C4-2B (cell line): Measurements from ENCODE around the gene CCDC170.

ENCODE experiments used
- H3K27ac ChIP-seq: fragments of 450-650 bp; 2 replicates; pipeline ENCODE4 v1.5.1; 2017
- CTCF ChIP-seq: fragments of 450-650 bp; conservative IDR thresholded peaks from 2 replicates; pipeline ENCODE4 v1.5.1; 2017; ENCODE audit warnings: mild to moderate bottlenecking
- ZFX ChIP-seq: fragments of 450-650 bp; IDR thresholded peaks from 2 replicates; pipeline ENCODE4 v1.6.1; 2017

Gene CCDC170

GRCh38 chr6:151618717-151619116 is 124.9 kb downstream of the CCDC170 start:
- H3K27ac ChIP-seq = no peak overlapping the region
- TF ChIP-seq CTCF (no peak), ZFX (no peak)

GRCh38 chr6:151620179-151620578 is 126.4 kb downstream of the CCDC170 start:
- no peak overlapping the region for H3K27ac ChIP-seq
- TF ChIP-seq CTCF = no peak

- no peak overlapping the region for H3K27ac ChIP-seq
- TF ChIP-seq CTCF (no peak), ZFX (no peak)
Observed at GRCh38 chr6:151624071-151624470, 130.3 kb downstream of the CCDC170 start.

GRCh38 chr6:151624481-151624880 is 130.7 kb downstream of the CCDC170 start:
- TF ChIP-seq ZFX (no peak), CTCF (no peak)

GRCh38 chr6:151624900-151625536 is 131.2 kb downstream of the CCDC170 start:
- TF ChIP-seq CTCF (no peak), ZFX (no peak)
- H3K27ac ChIP-seq = no peak overlapping the region

More at GRCh38 chr6:151624481-151624880, 130.7 kb downstream of the CCDC170 start:
- no peak overlapping the region for H3K27ac ChIP-seq

- TF ChIP-seq CTCF (no peak), ZFX (no peak)
- no peak overlapping the region for H3K27ac ChIP-seq
Observed at GRCh38 chr6:151627689-151628444, 134.1 kb downstream of the CCDC170 start.

GRCh38 chr6:151629791-151630190 is 136.0 kb downstream of the CCDC170 start:
- H3K27ac ChIP-seq = no peak overlapping the region
- TF ChIP-seq CTCF = no peak
- TF ChIP-seq ZFX = no peak
